Activated CD8-positive, alpha-beta T cell treated with anti-CD3 and anti-CD28 coated beads for 36 hours (primary cell): ENCODE data around the gene SYT5. TPM values are rescaled to one million over a fixed set of nuclear protein-coding genes. Genes with fewer than 3 reads are reported as not detected.

Experiments used
- ATAC-seq: fragments of 200-7000 bp; cut with Tn5 transposase; one replicate; pipeline ENCODE4 v1.10.0; 2021; ENCODE audit warnings: mild to moderate bottlenecking, moderate library complexity
- CTCF ChIA-PET: fragments of 350-600 bp; sonication (Branson Sonifier 250); formaldehyde crosslinking; loops from one replicate; lab custom pipeline; 2021; ENCODE audit warnings: antibody characterized with exemption; lab: Charles Lee
- POLR2A ChIA-PET: fragments of 350-600 bp; sonication (Branson Sonifier 250); formaldehyde crosslinking; loops from one replicate; lab custom pipeline; 2021; ENCODE audit warnings: antibody characterized with exemption; lab: Charles Lee
- DNase-seq: peaks from one replicate; pipeline ENCODE4 v3.0.0-alpha.2; 2020
- H3K27ac Mint-ChIP-seq: one replicate; pipeline ENCODE4 v1.8.0; 2021; ENCODE audit warnings: mild to moderate bottlenecking, mixed read lengths
- H3K27me3 Mint-ChIP-seq: one replicate; pipeline ENCODE4 v1.8.0; 2021; ENCODE audit warnings: mixed read lengths
- H3K36me3 Mint-ChIP-seq: one replicate; pipeline ENCODE4 v1.8.0; 2021; ENCODE audit warnings: low read depth, mixed read lengths
- H3K4me1 Mint-ChIP-seq: one replicate; pipeline ENCODE4 v1.8.0; 2021; ENCODE audit warnings: low read depth, mixed read lengths
- H3K4me3 Mint-ChIP-seq: one replicate; pipeline ENCODE4 v1.8.0; 2021; ENCODE audit warnings: mild to moderate bottlenecking, moderate library complexity, mixed read lengths
- H3K9me3 Mint-ChIP-seq: one replicate; pipeline ENCODE4 v1.8.0; 2021; ENCODE audit warnings: mixed read lengths
- intact Hi-C: fragments of 100-400 bp; cut with micrococcal nuclease; formaldehyde crosslinking; loops from one replicate; pipeline ENCODE4 v1.10.0; 2022
- total RNA-seq, 2 experiments: library from RNA; stranded (reverse); gene quantifications; one replicate each; pipeline ENCODE4 v1.2.3, GENCODE V29; 2021
- TF ChIP-seq, protein P1 (sequence below): fragments of 200-600 bp; IDR thresholded peaks from one replicate; pipeline ENCODE4 v1.8.0; 2022; ENCODE audit warnings: antibody characterized with exemption, mild to moderate bottlenecking

SYT5 gene
- total RNA-seq, 2 experiments from 2014 or later = not detected

GRCh38 chr19:55181740-55182139 is 1.7 kb upstream of the SYT5 start:
- no peaks in the 10 kb centered on the region for H3K9me3 Mint-ChIP-seq
- POLR2A ChIA-PET = no interaction called here
- DNase-seq (no peak), ATAC-seq (no peak)
- no peaks in the 10 kb centered on the region for H3K36me3 Mint-ChIP-seq
- H3K4me1 Mint-ChIP-seq = peaks cover 16% of the 10 kb centered on the region
- CTCF ChIA-PET = interaction anchor here (1.1 kb wide), 1 partner anchor 22 kb away, joined by 3 read pairs; no protein-coding TSS in a partner anchor
- no peak overlapping the region for H3K4me3 Mint-ChIP-seq
- intact Hi-C loops = no loop called here
- TF ChIP-seq, protein P1, sequence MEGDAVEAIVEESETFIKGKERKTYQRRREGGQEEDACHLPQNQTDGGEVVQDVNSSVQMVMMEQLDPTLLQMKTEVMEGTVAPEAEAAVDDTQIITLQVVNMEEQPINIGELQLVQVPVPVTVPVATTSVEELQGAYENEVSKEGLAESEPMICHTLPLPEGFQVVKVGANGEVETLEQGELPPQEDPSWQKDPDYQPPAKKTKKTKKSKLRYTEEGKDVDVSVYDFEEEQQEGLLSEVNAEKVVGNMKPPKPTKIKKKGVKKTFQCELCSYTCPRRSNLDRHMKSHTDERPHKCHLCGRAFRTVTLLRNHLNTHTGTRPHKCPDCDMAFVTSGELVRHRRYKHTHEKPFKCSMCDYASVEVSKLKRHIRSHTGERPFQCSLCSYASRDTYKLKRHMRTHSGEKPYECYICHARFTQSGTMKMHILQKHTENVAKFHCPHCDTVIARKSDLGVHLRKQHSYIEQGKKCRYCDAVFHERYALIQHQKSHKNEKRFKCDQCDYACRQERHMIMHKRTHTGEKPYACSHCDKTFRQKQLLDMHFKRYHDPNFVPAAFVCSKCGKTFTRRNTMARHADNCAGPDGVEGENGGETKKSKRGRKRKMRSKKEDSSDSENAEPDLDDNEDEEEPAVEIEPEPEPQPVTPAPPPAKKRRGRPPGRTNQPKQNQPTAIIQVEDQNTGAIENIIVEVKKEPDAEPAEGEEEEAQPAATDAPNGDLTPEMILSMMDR = no peak
- H3K27ac Mint-ChIP-seq = no peak overlapping the region
- peaks cover 49% of the 10 kb centered on the region for H3K27me3 Mint-ChIP-seq

DNA sequence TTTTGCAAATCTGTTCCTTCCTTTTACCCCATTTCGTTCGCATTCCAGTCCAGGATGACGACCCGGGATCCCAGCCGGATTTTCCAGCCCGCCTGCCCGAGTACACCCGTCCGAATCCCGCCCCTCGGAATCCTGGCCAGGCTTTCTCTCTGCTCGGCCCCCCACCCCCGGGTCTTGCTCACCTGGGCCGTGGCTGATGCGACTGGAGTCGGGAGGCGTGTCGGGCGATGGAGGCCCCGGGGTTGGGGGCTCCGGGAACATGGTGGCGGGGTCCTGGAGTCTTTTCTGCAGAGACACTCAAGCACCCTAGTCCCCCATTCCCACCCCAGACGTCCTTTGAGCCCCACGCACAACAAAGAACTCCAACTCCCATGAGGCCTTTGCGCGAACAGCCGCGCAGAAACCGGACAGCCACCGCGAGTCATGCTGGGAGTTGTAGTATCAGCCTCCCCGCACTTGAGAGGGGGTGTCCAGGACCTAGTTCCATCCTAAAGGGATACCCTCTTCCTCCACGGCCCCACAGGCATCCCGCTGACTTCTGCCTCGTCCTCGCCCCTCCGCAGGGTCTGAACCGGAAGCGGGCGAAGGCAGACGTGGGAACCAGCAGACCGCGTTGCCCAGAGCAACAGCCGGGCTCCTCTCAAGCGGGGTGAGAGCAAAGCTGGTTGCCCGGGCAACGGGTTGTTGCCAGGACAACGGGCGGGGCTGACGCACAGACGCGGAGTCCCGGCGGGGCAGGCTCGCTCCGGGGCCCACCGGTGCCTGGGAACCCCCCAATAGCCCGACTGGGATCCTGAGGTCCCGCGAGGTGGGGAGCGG is 1.1 kb downstream of the SYT5 start:
- Mint-ChIP-seq H3K36me3 (no peaks in the 10 kb centered on the region), H3K27me3 (peaks cover 66% of the 10 kb centered on the region), H3K27ac (no peak overlapping the region), H3K4me1 (peaks cover 22% of the 10 kb centered on the region), H3K9me3 (no peaks in the 10 kb centered on the region), H3K4me3 (peak overlapping the region; percentile 64)
- DNase-seq = peak; percentile 97
- ATAC-seq = peak; percentile 85
- intact Hi-C loops = no loop called here
- ChIA-PET POLR2A (interaction anchor here (1.1 to 1.4 kb wide), 2 partner anchors 18 to 228 kb away, joined by 3 read pairs; no protein-coding TSS in a partner anchor), CTCF (interaction anchor here (1.2 to 1.3 kb wide), 2 partner anchors 18 kb away, joined by 3 to 4 read pairs; no protein-coding TSS in a partner anchor)
- TF ChIP-seq, protein P1 = no peak

GRCh38 chr19:55176076-55176475 is 4.0 kb downstream of the SYT5 start:
- ChIA-PET CTCF (interaction anchor here (0.5 to 1.4 kb wide), 3 partner anchors 10 to 85 kb away, joined by 3 to 4 read pairs (median 3); partner anchors contain the start of gene DNAAF3), POLR2A (interaction anchor here (0.7 kb wide), 1 partner anchor 15 kb away, joined by 3 read pairs; no protein-coding TSS in a partner anchor)
- H3K9me3 Mint-ChIP-seq = no peaks in the 10 kb centered on the region
- H3K27me3 Mint-ChIP-seq = peaks cover 70% of the 10 kb centered on the region
- intact Hi-C loops = no loop called here
- DNase-seq (no peak), ATAC-seq (no peak)
- H3K36me3 Mint-ChIP-seq = no peaks in the 10 kb centered on the region
- peaks cover 27% of the 10 kb centered on the region for H3K4me1 Mint-ChIP-seq
- no peak overlapping the region for H3K4me3 Mint-ChIP-seq
- H3K27ac Mint-ChIP-seq = no peak overlapping the region
- TF ChIP-seq, protein P1 = no peak

DNA sequence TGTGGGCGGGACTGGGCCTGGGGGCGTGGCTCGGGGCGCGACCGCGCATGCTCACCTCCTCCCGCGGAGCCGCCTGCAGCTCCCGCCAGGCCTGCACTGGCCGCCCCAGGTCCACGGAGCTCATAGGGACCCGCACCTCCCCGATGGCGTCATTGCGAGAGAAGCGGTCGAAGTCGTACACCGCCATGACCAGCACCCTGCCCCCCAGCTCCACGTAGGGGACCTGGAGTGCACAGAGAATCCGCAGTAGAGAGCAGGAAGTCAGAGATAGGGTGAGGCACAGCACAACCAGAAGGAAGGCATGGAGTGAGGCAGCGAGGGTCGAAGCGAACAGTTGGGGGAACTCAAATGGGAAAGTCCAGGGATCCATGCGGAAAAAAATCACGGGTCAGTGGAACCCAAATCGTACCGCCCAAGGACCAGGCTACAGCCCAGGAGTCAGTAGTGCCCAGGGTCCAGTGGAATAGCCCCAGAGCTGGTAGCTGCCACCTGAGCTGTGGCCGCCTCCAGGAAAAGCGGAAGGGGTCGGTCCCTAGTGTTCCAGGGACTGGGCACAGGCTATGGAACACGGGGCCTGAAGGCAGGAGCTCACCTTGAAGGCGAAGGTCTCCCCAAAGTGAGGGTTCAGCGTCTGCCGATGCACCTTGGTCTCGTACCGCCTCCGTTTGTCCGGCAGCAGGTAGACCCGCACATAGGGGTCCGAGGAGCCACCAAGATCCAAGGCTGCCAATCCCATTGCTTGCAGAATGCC is 4.8 kb downstream of the SYT5 start:
- no peaks in the 10 kb centered on the region for H3K36me3 Mint-ChIP-seq
- intact Hi-C loops = no loop called here

More for the DNA sequence above, 4.8 kb downstream of the SYT5 start:
- H3K4me3 Mint-ChIP-seq = no peak overlapping the region
- ChIA-PET CTCF (interaction anchor here (1.3 to 1.5 kb wide), 3 partner anchors 9 to 15 kb away, joined by 4 to 12 read pairs (median 9); partner anchors contain the start of gene DNAAF3), POLR2A (interaction anchor here (0.6 to 0.8 kb wide), 3 partner anchors 14 to 79 kb away, joined by 3 to 4 read pairs (median 3); no protein-coding TSS in a partner anchor)
- no peak overlapping the region for H3K27ac Mint-ChIP-seq
- ATAC-seq (no peak), DNase-seq (no peak)
- TF ChIP-seq, protein P1 = no peak
- peaks cover 25% of the 10 kb centered on the region for H3K4me1 Mint-ChIP-seq
- no peaks in the 10 kb centered on the region for H3K9me3 Mint-ChIP-seq
- peaks cover 71% of the 10 kb centered on the region for H3K27me3 Mint-ChIP-seq
